OCI-LY3 (cell line): Measurements from ENCODE around the gene PIK3CD.

Experiments used
- H2AFZ ChIP-seq: fragments of 200-600, 300-600 bp; shearing (Covaris generic); 2 replicates; pipeline ENCODE4 v1.6.0; 2014; ENCODE audit warnings: antibody characterized with exemption, low read depth, low read length
- H3K27ac ChIP-seq: fragments of 200-600, 300-600 bp; sonication (generic); 2 replicates; pipeline ENCODE4 v1.5.1; 2014; ENCODE audit warnings: mild to moderate bottlenecking, low read length, moderate library complexity, mixed read lengths
- H3K27me3 ChIP-seq: fragments of 200-600, 300-600 bp; sonication (generic); 2 replicates; pipeline ENCODE4 v1.6.1; 2014; ENCODE audit warnings: low read depth, low read length, mixed read lengths
- H3K36me3 ChIP-seq: fragments of 200-600, 300-600 bp; sonication (generic); replicated peaks from 2 replicates; pipeline ENCODE3; 2014; ENCODE audit warnings: low read depth, low read length, mixed read lengths
- H3K4me1 ChIP-seq: fragments of 300-600, 200-600 bp; sonication (generic); 2 replicates; pipeline ENCODE4 v1.6.1; 2014; ENCODE audit warnings: low read length, mixed read lengths
- H3K4me2 ChIP-seq: fragments of 200-600, 300-600 bp; sonication (generic); 2 replicates; pipeline ENCODE4 v1.6.1; 2014; ENCODE audit warnings: low read length, mixed read lengths
- H3K4me3 ChIP-seq: fragments of 300-600, 200-600 bp; sonication (generic); 2 replicates; pipeline ENCODE4 v1.5.1; 2014; ENCODE audit warnings: antibody characterized with exemption, mild to moderate bottlenecking, low read length, moderate library complexity
- H3K79me2 ChIP-seq: fragments of 300-600, 200-600 bp; shearing (Covaris generic); 2 replicates; pipeline ENCODE4 v1.6.1; 2014; ENCODE audit warnings: mild to moderate bottlenecking, low read length, mixed read lengths
- H3K9ac ChIP-seq: fragments of 300-600, 200-600 bp; shearing (Covaris generic); 2 replicates; pipeline ENCODE4 v1.6.0; 2014; ENCODE audit warnings: mild to moderate bottlenecking, low read length, moderate library complexity
- H3K9me3 ChIP-seq: fragments of 200-600, 300-600 bp; shearing (Covaris generic); 2 replicates; pipeline ENCODE4 v1.6.1; 2014; ENCODE audit warnings: low read length, mixed read lengths; ENCODE audit not compliant: insufficient read depth
- H4K20me1 ChIP-seq: fragments of 200-600, 300-600 bp; sonication (generic); 2 replicates; pipeline ENCODE4 v1.6.1; 2016; ENCODE audit warnings: low read length, mixed read lengths; ENCODE audit not compliant: insufficient read depth
- CTCF ChIP-seq: fragments of 200-600, 300-600 bp; sonication (generic); IDR thresholded peaks from 2 replicates; pipeline ENCODE4 v1.5.1; 2014; ENCODE audit warnings: antibody characterized with exemption, low read length, low read depth
- EZH2phosphoT487 ChIP-seq: fragments of 200-600 bp; shearing (Covaris generic); IDR thresholded peaks from 2 replicates; pipeline ENCODE4 v1.6.1; 2018; ENCODE audit warnings: antibody characterized with exemption, mixed run types, low read depth

The PIK3CD gene

GRCh38 chr1:9655836-9656235, 4.3 kb downstream of the PIK3CD start:
- TF ChIP-seq CTCF (no peak), EZH2phosphoT487 (no peak)
- Histone ChIP-seq H3K4me1 (peaks cover 65% of the 10 kb centered on the region), H3K4me3 (peak overlapping the region; percentile 84), H3K79me2 (peaks cover 100% of the 10 kb centered on the region), H4K20me1 (peaks cover 19% of the 10 kb centered on the region), H3K9ac (peak overlapping the region; percentile 90; the same call in 1 of the 2 replicates), H3K36me3 (peaks cover 27% of the 10 kb centered on the region), H3K27me3 (no peaks in the 10 kb centered on the region), H2AFZ (no peak overlapping the region), H3K4me2 (peak overlapping the region; percentile 86), H3K27ac (peak overlapping the region; percentile 100), H3K9me3 (no peaks in the 10 kb centered on the region)

- H3K79me2 ChIP-seq = peaks cover 100% of the 10 kb centered on the region
Observed at GRCh38 chr1:9657521-9658032, 6.0 kb downstream of the PIK3CD start.

GRCh38 chr1:9658199-9658598, 6.7 kb downstream of the PIK3CD start:
- Histone ChIP-seq H3K4me1 (peaks cover 71% of the 10 kb centered on the region), H3K9me3 (no peaks in the 10 kb centered on the region), H3K36me3 (peaks cover 22% of the 10 kb centered on the region), H3K9ac (peak overlapping the region; percentile 82), H3K27me3 (no peaks in the 10 kb centered on the region), H4K20me1 (peaks cover 33% of the 10 kb centered on the region), H2AFZ (no peak overlapping the region), H3K4me2 (peak overlapping the region; percentile 97), H3K27ac (peak overlapping the region; percentile 100), H3K79me2 (peaks cover 100% of the 10 kb centered on the region), H3K4me3 (peak overlapping the region; percentile 84)
- no peak for TF ChIP-seq CTCF
- TF ChIP-seq EZH2phosphoT487 = no peak

More at GRCh38 chr1:9657521-9658032, 6.0 kb downstream of the PIK3CD start:
- peaks cover 28% of the 10 kb centered on the region for H4K20me1 ChIP-seq
- H3K9ac ChIP-seq = peak overlapping the region; percentile 82
- H2AFZ ChIP-seq = no peak overlapping the region
- peak overlapping the region; percentile 100 for H3K27ac ChIP-seq
- peaks cover 24% of the 10 kb centered on the region for H3K36me3 ChIP-seq
- H3K27me3 ChIP-seq = no peaks in the 10 kb centered on the region
- H3K4me1 ChIP-seq = peaks cover 71% of the 10 kb centered on the region
- H3K4me2 ChIP-seq = peak overlapping the region; percentile 97
- no peaks in the 10 kb centered on the region for H3K9me3 ChIP-seq
- H3K4me3 ChIP-seq = peak overlapping the region; percentile 84
- no peak for TF ChIP-seq CTCF
- TF ChIP-seq EZH2phosphoT487 = no peak

GRCh38 chr1:9659328-9659727, 7.8 kb downstream of the PIK3CD start:
- Histone ChIP-seq H2AFZ (no peak overlapping the region), H3K27me3 (no peaks in the 10 kb centered on the region)

More at GRCh38 chr1:9659328-9659727, 7.8 kb downstream of the PIK3CD start:
- Histone ChIP-seq H3K9me3 (no peaks in the 10 kb centered on the region), H3K27ac (peak overlapping the region; percentile 27; the same call in 1 of the 2 replicates), H3K4me1 (peaks cover 63% of the 10 kb centered on the region), H4K20me1 (peaks cover 38% of the 10 kb centered on the region), H3K4me3 (no peak overlapping the region), H3K36me3 (peaks cover 23% of the 10 kb centered on the region), H3K4me2 (peak overlapping the region; percentile 97), H3K79me2 (peaks cover 99% of the 10 kb centered on the region), H3K9ac (no peak overlapping the region)
- TF ChIP-seq CTCF = no peak
- TF ChIP-seq EZH2phosphoT487 = no peak
